Osteocyte (in vitro differentiated cells): ENCODE results near the gene TTYH3. TPM values are rescaled to one million over a fixed set of nuclear protein-coding genes. Genes with fewer than 3 reads are reported as not detected.
"Not testable (repeated sequence)": the region's sequence is repeated elsewhere in the genome, so short reads cannot be mapped to it uniquely, and the experiment has no call there.

Experiments
- DNase-seq: peaks from one replicate; pipeline ENCODE4 v3.0.0; 2021; ENCODE audit warnings: mixed read lengths; ENCODE audit not compliant: unreplicated experiment; ENCODE audit errors: extremely low spot score
- H3K27ac Mint-ChIP-seq: one replicate; pipeline ENCODE4 v1.8.0; 2021; ENCODE audit warnings: mild to moderate bottlenecking, mixed read lengths; ENCODE audit not compliant: unreplicated experiment
- H3K27me3 Mint-ChIP-seq: one replicate; pipeline ENCODE4 v1.8.0; 2021; ENCODE audit warnings: mixed read lengths; ENCODE audit not compliant: unreplicated experiment
- H3K36me3 Mint-ChIP-seq: one replicate; pipeline ENCODE4 v1.8.0; 2021; ENCODE audit warnings: mixed read lengths; ENCODE audit not compliant: unreplicated experiment
- H3K4me1 Mint-ChIP-seq: one replicate; pipeline ENCODE4 v1.8.0; 2021; ENCODE audit warnings: mixed read lengths; ENCODE audit not compliant: unreplicated experiment
- H3K4me3 Mint-ChIP-seq: one replicate; pipeline ENCODE4 v1.8.0; 2021; ENCODE audit warnings: mild to moderate bottlenecking, moderate library complexity, mixed read lengths; ENCODE audit not compliant: unreplicated experiment
- H3K9me3 Mint-ChIP-seq: one replicate; pipeline ENCODE4 v1.8.0; 2021; ENCODE audit warnings: mixed read lengths; ENCODE audit not compliant: unreplicated experiment
- total RNA-seq: library from RNA; stranded (reverse); gene quantifications from 2 replicates; pipeline ENCODE4 v1.2.1, GENCODE V29; 2021
- TF ChIP-seq, protein P1 (sequence below): fragments of 200-600 bp; sonication (generic); IDR thresholded peaks from 2 replicates; pipeline ENCODE4 v1.5.0; 2021; ENCODE audit warnings: antibody characterized with exemption, mild to moderate bottlenecking, moderate library complexity

The TTYH3 gene
- total RNA-seq, 1 donor from 2014 or later: 376 TPM

GRCh38 chr7:2606539-2606936 is 25.2 kb upstream of the TTYH3 start:
- Mint-ChIP-seq H3K27ac (no peak overlapping the region), H3K9me3 (no peaks in the 10 kb centered on the region), H3K27me3 (no peaks in the 10 kb centered on the region), H3K4me3 (no peak overlapping the region), H3K4me1 (peaks cover 26% of the 10 kb centered on the region), H3K36me3 (peaks cover 9% of the 10 kb centered on the region)
- TF ChIP-seq, protein P1, sequence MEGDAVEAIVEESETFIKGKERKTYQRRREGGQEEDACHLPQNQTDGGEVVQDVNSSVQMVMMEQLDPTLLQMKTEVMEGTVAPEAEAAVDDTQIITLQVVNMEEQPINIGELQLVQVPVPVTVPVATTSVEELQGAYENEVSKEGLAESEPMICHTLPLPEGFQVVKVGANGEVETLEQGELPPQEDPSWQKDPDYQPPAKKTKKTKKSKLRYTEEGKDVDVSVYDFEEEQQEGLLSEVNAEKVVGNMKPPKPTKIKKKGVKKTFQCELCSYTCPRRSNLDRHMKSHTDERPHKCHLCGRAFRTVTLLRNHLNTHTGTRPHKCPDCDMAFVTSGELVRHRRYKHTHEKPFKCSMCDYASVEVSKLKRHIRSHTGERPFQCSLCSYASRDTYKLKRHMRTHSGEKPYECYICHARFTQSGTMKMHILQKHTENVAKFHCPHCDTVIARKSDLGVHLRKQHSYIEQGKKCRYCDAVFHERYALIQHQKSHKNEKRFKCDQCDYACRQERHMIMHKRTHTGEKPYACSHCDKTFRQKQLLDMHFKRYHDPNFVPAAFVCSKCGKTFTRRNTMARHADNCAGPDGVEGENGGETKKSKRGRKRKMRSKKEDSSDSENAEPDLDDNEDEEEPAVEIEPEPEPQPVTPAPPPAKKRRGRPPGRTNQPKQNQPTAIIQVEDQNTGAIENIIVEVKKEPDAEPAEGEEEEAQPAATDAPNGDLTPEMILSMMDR: no peak
- DNase-seq: no peak

- no peak overlapping the region for H3K4me3 Mint-ChIP-seq
- H3K36me3 Mint-ChIP-seq: peaks cover 3% of the 10 kb centered on the region
- no peak for DNase-seq
- TF ChIP-seq, protein P1: no peak
- no peak overlapping the region for H3K27ac Mint-ChIP-seq
- H3K9me3 Mint-ChIP-seq: no peaks in the 10 kb centered on the region
- H3K27me3 Mint-ChIP-seq: no peaks in the 10 kb centered on the region
- peaks cover 27% of the 10 kb centered on the region for H3K4me1 Mint-ChIP-seq
Observed at GRCh38 chr7:2607122-2607922, 24.5 kb upstream of the TTYH3 start.

DNA sequence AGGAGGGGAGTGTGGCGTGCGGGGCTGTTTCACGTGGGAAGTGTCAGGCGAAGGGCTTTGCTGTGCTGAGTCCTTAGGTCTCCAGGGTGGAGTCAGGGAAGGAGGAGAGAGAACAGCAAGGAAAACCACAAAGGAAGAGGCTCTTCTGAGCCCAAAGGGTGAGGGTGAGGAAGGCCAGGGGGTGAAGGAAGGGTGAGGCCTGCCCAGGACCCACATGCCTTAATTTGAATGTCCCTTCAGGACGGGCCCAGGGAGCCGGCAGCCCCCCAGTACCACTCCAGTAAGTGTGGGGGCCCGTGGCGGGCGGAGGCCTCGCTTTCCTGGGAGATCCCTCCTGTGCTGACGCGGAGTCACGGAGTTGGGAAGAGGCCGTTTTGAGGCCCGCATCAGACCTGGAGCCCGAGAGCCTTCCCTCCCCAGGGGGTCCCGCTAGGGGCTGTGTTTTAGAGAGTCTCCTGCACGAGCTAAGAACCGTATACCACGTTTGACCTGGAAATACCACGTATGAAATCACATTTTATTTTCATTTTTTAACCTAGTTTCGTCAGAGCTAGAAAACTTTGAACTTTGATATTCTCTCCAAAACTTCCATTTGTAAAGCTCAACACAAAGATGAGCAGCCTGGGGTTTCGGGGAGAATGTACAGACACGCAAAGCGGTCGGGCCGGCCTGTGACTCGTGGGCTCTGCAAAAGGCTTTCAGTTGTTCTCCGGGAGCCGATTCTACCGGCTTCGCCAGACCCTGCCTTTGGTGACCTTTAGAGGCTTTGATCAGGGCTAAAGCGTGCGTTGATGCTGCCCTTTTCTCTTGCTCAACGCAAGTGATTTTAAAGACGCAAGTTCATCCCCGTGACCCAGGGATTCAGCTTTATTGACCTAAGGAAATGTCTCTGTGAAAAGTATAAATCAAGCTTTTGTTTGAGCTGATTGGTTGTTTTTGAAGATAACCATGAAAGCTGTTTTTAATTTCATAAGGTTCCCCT is 23.6 kb upstream of the TTYH3 start:
- TF ChIP-seq, protein P1: no peak
- no peak for DNase-seq
- Mint-ChIP-seq H3K27me3 (no peaks in the 10 kb centered on the region), H3K9me3 (no peaks in the 10 kb centered on the region), H3K36me3 (no peaks in the 10 kb centered on the region), H3K4me1 (peaks cover 19% of the 10 kb centered on the region), H3K27ac (no peak overlapping the region), H3K4me3 (no peak overlapping the region)

DNA sequence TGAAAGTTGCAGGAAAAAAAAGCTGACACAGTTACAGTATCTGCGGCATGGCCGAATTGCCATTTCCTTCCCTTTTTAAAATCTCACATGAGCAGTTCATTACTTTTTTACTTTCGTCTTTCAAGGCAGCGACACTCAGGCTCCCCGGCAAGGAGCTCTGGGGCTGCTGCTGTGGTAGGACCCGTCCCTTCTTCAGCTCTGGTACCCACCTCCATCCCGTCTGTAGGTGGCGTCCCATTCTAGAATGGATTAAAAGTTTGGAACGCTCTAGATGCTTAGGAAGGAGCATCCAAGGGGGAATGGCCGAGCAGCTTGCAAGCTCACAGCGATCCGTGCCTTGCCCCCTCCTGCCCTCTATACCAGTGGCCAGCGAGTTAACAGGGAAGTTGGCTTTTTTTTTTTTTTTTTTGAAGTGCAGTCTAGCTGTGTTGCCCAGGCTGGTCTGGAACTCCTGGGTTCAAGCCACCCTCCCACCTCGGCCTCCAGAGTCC is 22.8 kb upstream of the TTYH3 start:
- Mint-ChIP-seq H3K36me3 (no peaks in the 10 kb centered on the region), H3K4me1 (peaks cover 24% of the 10 kb centered on the region), H3K27ac (no peak overlapping the region), H3K27me3 (no peaks in the 10 kb centered on the region), H3K9me3 (no peaks in the 10 kb centered on the region), H3K4me3 (no peak overlapping the region)
- TF ChIP-seq, protein P1: peak; percentile 43
- no peak for DNase-seq

- not testable (repeated sequence) for H3K4me3 Mint-ChIP-seq, H3K9me3 Mint-ChIP-seq, H3K27ac Mint-ChIP-seq, H3K27me3 Mint-ChIP-seq, DNase-seq, H3K36me3 Mint-ChIP-seq
- peaks cover 31% of the 10 kb centered on the region for H3K4me1 Mint-ChIP-seq
Observed at GRCh38 chr7:2609646-2610045, 22.1 kb upstream of the TTYH3 start.
